Gastrocnemius medialis (tissue), 4 donors: ENCODE data around the gene ZNF423.

Source experiments
- POLR2A ChIP-seq, 2 donors: fragments of 450-650 bp; IDR thresholded peaks; one replicate each; pipeline ENCODE4 v1.6.1; 2017; ENCODE audit warnings: antibody characterized with exemption in 2 of 2, mild to moderate bottlenecking in 2 of 2, moderate library complexity in 2 of 2
- TF ChIP-seq, protein P1 (sequence below), 5 experiments: fragments of 450-650 bp in 3 of 5; fragments of 200-600 bp in 2 of 5; sonication (generic) in 2 of 5; IDR thresholded peaks in 4 of 5; conservative IDR thresholded peaks in 1 of 5; 1 replicate in 4 of 5; 2 replicates in 1 of 5; pipeline ENCODE4 v1.5.1; 2016 to 2019; ENCODE audit warnings: antibody characterized with exemption in 5 of 5, mild to moderate bottlenecking in 3 of 5, moderate library complexity in 3 of 5

DNA sequence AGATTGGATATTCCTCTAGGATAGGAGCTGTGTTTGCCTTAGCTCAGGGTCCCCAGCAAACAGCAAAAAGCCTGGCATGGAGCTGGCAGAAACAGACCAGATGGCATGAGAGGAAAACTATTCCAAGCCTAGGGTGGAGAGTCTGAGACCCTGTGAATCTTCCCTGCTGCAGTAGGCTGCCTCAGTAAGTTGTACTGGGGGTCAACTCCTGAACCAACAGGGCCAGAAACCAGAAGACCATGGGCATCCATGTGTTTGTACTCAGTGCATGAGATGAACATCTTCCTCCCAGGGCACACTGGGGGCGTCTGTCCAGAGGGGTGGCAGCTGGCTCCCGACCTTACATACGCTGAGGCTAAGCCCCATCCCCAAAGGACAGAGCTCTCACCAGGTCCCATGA lies 267.9 kb downstream of the ZNF423 start:
- TF ChIP-seq, protein P1, sequence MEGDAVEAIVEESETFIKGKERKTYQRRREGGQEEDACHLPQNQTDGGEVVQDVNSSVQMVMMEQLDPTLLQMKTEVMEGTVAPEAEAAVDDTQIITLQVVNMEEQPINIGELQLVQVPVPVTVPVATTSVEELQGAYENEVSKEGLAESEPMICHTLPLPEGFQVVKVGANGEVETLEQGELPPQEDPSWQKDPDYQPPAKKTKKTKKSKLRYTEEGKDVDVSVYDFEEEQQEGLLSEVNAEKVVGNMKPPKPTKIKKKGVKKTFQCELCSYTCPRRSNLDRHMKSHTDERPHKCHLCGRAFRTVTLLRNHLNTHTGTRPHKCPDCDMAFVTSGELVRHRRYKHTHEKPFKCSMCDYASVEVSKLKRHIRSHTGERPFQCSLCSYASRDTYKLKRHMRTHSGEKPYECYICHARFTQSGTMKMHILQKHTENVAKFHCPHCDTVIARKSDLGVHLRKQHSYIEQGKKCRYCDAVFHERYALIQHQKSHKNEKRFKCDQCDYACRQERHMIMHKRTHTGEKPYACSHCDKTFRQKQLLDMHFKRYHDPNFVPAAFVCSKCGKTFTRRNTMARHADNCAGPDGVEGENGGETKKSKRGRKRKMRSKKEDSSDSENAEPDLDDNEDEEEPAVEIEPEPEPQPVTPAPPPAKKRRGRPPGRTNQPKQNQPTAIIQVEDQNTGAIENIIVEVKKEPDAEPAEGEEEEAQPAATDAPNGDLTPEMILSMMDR (IDR thresholded peaks at IDR 0.05 in 4 of 5, conservative IDR thresholded peaks at IDR 0.05 in 1 of 5) = no peak
- no peak for TF ChIP-seq POLR2A (IDR thresholded peaks at IDR 0.05)
